GM20000 (cell line): Measurements from ENCODE around the gene PPFIA2.
A peak's percentile ranks its signal among the peaks of the same experiment; 100 is the strongest.
"Not testable (repeated sequence)": the region's sequence is repeated elsewhere in the genome, so short reads cannot be mapped to it uniquely, and the experiment has no call there.

Source experiments
- DNase-seq: peaks from one replicate; pipeline ENCODE4 v3.0.0; 2012; ENCODE audit warnings: low spot score
- CTCF ChIP-seq: IDR thresholded peaks from 2 replicates; pipeline ENCODE4 v1.5.1; 2012; ENCODE audit warnings: mild to moderate bottlenecking, control low read depth; ENCODE audit errors: extremely low read depth, missing control alignments

The PPFIA2 gene

GRCh38 chr12:81670759-81671158 lies 88.4 kb downstream of the PPFIA2 start:
- TF ChIP-seq CTCF: no peak
- DNase-seq: no peak

GRCh38 chr12:81668475-81668874 lies 90.7 kb downstream of the PPFIA2 start:
- no peak for TF ChIP-seq CTCF
- peak; percentile 1 for DNase-seq

- not testable (repeated sequence) for DNase-seq
Measured at GRCh38 chr12:81659310-81659709, 99.8 kb downstream of the PPFIA2 start.

- no peak for TF ChIP-seq CTCF
- DNase-seq: peak; percentile 25
Measured at GRCh38 chr12:81644503-81644902, 114.6 kb downstream of the PPFIA2 start.

- no peak for DNase-seq
- no peak for TF ChIP-seq CTCF
Measured at GRCh38 chr12:81639196-81639595, 120.0 kb downstream of the PPFIA2 start.

- TF ChIP-seq CTCF: no peak
- DNase-seq: no peak
Measured at GRCh38 chr12:81633127-81633526, 126.0 kb downstream of the PPFIA2 start.

GRCh38 chr12:81627336-81628189 lies 131.6 kb downstream of the PPFIA2 start:
- TF ChIP-seq CTCF: no peak
- DNase-seq: peak; percentile 7

GRCh38 chr12:81626406-81626805 lies 132.7 kb downstream of the PPFIA2 start:
- no peak for TF ChIP-seq CTCF
- no peak for DNase-seq
